ENCODE results near the gene PAPPA2. TPM values are rescaled to one million over a fixed set of nuclear protein-coding genes. Genes with fewer than 3 reads are reported as not detected.

PAPPA2 gene
- total and polyA plus RNA-seq, 7 donors, result under 0.01 to 3.9 (median 1.2) TPM; not detected in 1

- no peaks in the 10 kb centered on the region for H3K27me3 ChIP-seq
- WGBS, 2 donors, result 87 to 92% methylated on average over 9 of the region's 9 CpGs
- no peak overlapping the region for H3K27ac ChIP-seq
- no peak overlapping the region for H3K4me3 ChIP-seq
- intact Hi-C loops (cut with DNase I), result no loop called here
- TF ChIP-seq EP300 (IDR thresholded peaks at IDR 0.05) (no peak), CTCF (IDR thresholded peaks at IDR 0.05) (no peak), POLR2A (IDR thresholded peaks at IDR 0.05) (no peak), POLR2AphosphoS5 (IDR thresholded peaks at IDR 0.05) (no peak)
- peaks cover 0 to 11% (median 4%) of the 10 kb centered on the region in 4 donors for H3K4me1 ChIP-seq
- H3K36me3 ChIP-seq, result no peaks in the 10 kb centered on the region
- no peak for DNase-seq
- H3K9me3 ChIP-seq, result no peaks in the 10 kb centered on the region
These were observed 401.2 kb downstream of the PAPPA2 start for GRCh38 chr1:176864211-176864610.

- H3K27ac ChIP-seq, result no peak overlapping the region
- intact Hi-C loops (cut with DNase I), result no loop called here
- TF ChIP-seq POLR2AphosphoS5 (IDR thresholded peaks at IDR 0.05) (no peak), EP300 (IDR thresholded peaks at IDR 0.05) (no peak), CTCF (IDR thresholded peaks at IDR 0.05) (no peak), POLR2A (IDR thresholded peaks at IDR 0.05) (no peak)
- H3K4me3 ChIP-seq, result no peak overlapping the region
- no peaks in the 10 kb centered on the region for H3K36me3 ChIP-seq
- WGBS, 2 donors, result 73 to 86% methylated on average over 1 of the region's 1 CpG
- no peak for DNase-seq
- H3K9me3 ChIP-seq, result no peaks in the 10 kb centered on the region
- H3K4me1 ChIP-seq, result peaks cover 0 to 28% (median 12%) of the 10 kb centered on the region in 4 donors
- no peaks in the 10 kb centered on the region for H3K27me3 ChIP-seq
These were observed 403.2 kb downstream of the PAPPA2 start for GRCh38 chr1:176866011-176866714.

GRCh38 chr1:176869577-176869976 lies 406.6 kb downstream of the PAPPA2 start:
- WGBS, 2 donors, result 92 to 94% methylated on average over 4 of the region's 4 CpGs
- intact Hi-C loops (cut with DNase I), result no loop called here
- no peak for TF ChIP-seq POLR2AphosphoS5 (IDR thresholded peaks at IDR 0.05)

GRCh38 chr1:176876966-176877515 lies 414.1 kb downstream of the PAPPA2 start:
- TF ChIP-seq POLR2AphosphoS5 (IDR thresholded peaks at IDR 0.05) (no peak), CTCF (IDR thresholded peaks at IDR 0.05) (no peak), POLR2A (IDR thresholded peaks at IDR 0.05) (no peak)
- no peak overlapping the region for H3K4me3 ChIP-seq
- H3K27ac ChIP-seq, result no peak overlapping the region
- 69 to 80% methylated on average over 4 of the region's 4 CpGs for WGBS, 2 donors
- no peaks in the 10 kb centered on the region for H3K27me3 ChIP-seq
- H3K4me1 ChIP-seq, result peaks cover 0 to 6% (median 6%) of the 10 kb centered on the region in 4 donors
- no peak for DNase-seq
- intact Hi-C loops (cut with DNase I), result no loop called here
- H3K9me3 ChIP-seq, result no peaks in the 10 kb centered on the region
- H3K36me3 ChIP-seq, result no peaks in the 10 kb centered on the region

More at GRCh38 chr1:176869577-176869976, 406.6 kb downstream of the PAPPA2 start:
- no peak for DNase-seq
- H3K4me1 ChIP-seq, result peaks cover 0 to 36% (median 16%) of the 10 kb centered on the region in 4 donors
- H3K4me3 ChIP-seq, result no peak overlapping the region
- no peak overlapping the region for H3K27ac ChIP-seq
- no peaks in the 10 kb centered on the region for H3K36me3 ChIP-seq
- no peaks in the 10 kb centered on the region for H3K27me3 ChIP-seq
- H3K9me3 ChIP-seq, result no peaks in the 10 kb centered on the region

GRCh38 chr1:176877557-176877956 lies 414.6 kb downstream of the PAPPA2 start:
- WGBS, 2 donors, result 71 to 86% methylated on average over 3 of the region's 3 CpGs
- no peak for TF ChIP-seq POLR2AphosphoS5 (IDR thresholded peaks at IDR 0.05)
- TF ChIP-seq CTCF (IDR thresholded peaks at IDR 0.05), result no peak
- TF ChIP-seq EP300 (IDR thresholded peaks at IDR 0.05), result no peak
- TF ChIP-seq POLR2A (IDR thresholded peaks at IDR 0.05), result no peak
- H3K36me3 ChIP-seq, result no peaks in the 10 kb centered on the region
- no peaks in the 10 kb centered on the region for H3K27me3 ChIP-seq
- no peak for DNase-seq
- no peak overlapping the region for H3K27ac ChIP-seq
- intact Hi-C loops (cut with DNase I), result no loop called here
- no peak overlapping the region for H3K4me3 ChIP-seq
- H3K9me3 ChIP-seq, result no peaks in the 10 kb centered on the region
- H3K4me1 ChIP-seq, result peaks cover 0 to 6% (median 6%) of the 10 kb centered on the region in 4 donors

Data from sigmoid colon (tissue), 7 donors.